Endothelial cell of umbilical vein (primary cell): ENCODE data around the gene CPA4. TPM values are rescaled to one million over a fixed set of nuclear protein-coding genes. Genes with fewer than 3 reads are reported as not detected.

Source experiments
- BruUV-seq: library from RNA; stranded (reverse); fragments of 400-500 nt; replicated peaks from 2 replicates; lab custom pipeline; 2021; lab: Mats Ljungman, UMichigan
- CTCF ChIA-PET: fragments of 300-600, 350-600 bp; sonication (Branson Sonifier 250); formaldehyde crosslinking; loops from one replicate; lab custom pipeline; 2021; ENCODE audit warnings: antibody characterized with exemption, inconsistent platforms; lab: Charles Lee
- POLR2A ChIA-PET: fragments of 300-600, 350-600 bp; sonication (Branson Sonifier 250); formaldehyde crosslinking; loops from one replicate; lab custom pipeline; 2021; ENCODE audit warnings: antibody characterized with exemption, inconsistent platforms; lab: Charles Lee
- DNase-seq: peaks from one replicate; pipeline ENCODE4 v3.0.0-alpha.2; 2011; ENCODE audit warnings: low read depth, low spot score
- FAIRE-seq: peaks from 2 replicates; lab custom pipeline; 2011; peaks lifted over from hg19 to GRCh38; lab: Jason Lieb, UNC
- H2AFZ ChIP-seq: 2 replicates; pipeline ENCODE4 v1.6.0; 2012; ENCODE audit warnings: low read depth, low read length, control low read depth, inconsistent platforms
- H3K27ac ChIP-seq: 2 replicates; pipeline ENCODE4 v1.5.1; 2011; ENCODE audit warnings: low read depth, mild to moderate bottlenecking, control low read depth, low read length, moderate library complexity; ENCODE audit not compliant: insufficient read depth
- H3K27me3 ChIP-seq, 2 experiments: 2 replicates each; pipeline versions ENCODE4 v1.6.0 to v1.6.1; 2011; ENCODE audit warnings: low read length in 2 of 2, mixed read lengths in 1 of 2; ENCODE audit not compliant: control insufficient read depth in 2 of 2, insufficient read depth in 2 of 2
- H3K36me3 ChIP-seq, 2 experiments: 2 replicates in 1 of 2; 3 replicates in 1 of 2; pipeline ENCODE4 v1.5.1; 2011; ENCODE audit warnings: low read length in 2 of 2, mild to moderate bottlenecking in 1 of 2, moderate library complexity in 1 of 2; ENCODE audit not compliant: control insufficient read depth in 2 of 2, insufficient read depth in 2 of 2; ENCODE audit errors: extremely low read depth in 1 of 2
- H3K4me1 ChIP-seq: 3 replicates; pipeline ENCODE4 v1.5.1; 2011; ENCODE audit warnings: mild to moderate bottlenecking, low read length; ENCODE audit not compliant: control insufficient read depth, insufficient read depth; ENCODE audit errors: extremely low read depth
- H3K4me2 ChIP-seq: 2 replicates; pipeline ENCODE4 v1.6.1; 2011; ENCODE audit warnings: low read length, control low read depth, mixed read lengths; ENCODE audit not compliant: insufficient read depth
- H3K4me3 ChIP-seq, 3 experiments: fragments of 200-600 bp in 1 of 3; sonication (generic), shearing (Covaris generic) in 1 of 3; replicated peaks in 1 of 3; 2 replicates each; pipeline ENCODE4 v1.5.1; 2011 to 2016; ENCODE audit warnings: control low read depth in 3 of 3, low read length in 3 of 3, mild to moderate bottlenecking in 2 of 3, inconsistent platforms in 1 of 3, low read depth in 1 of 3, moderate library complexity in 1 of 3; ENCODE audit not compliant: insufficient read depth in 1 of 3
- H3K79me2 ChIP-seq: 2 replicates; pipeline ENCODE4 v1.6.0; 2012; ENCODE audit warnings: low read length, inconsistent platforms; ENCODE audit not compliant: control insufficient read depth, insufficient read depth
- H3K9ac ChIP-seq: replicated peaks from 2 replicates; pipeline ENCODE3; 2011; ENCODE audit warnings: low read length, control low read depth; ENCODE audit not compliant: insufficient read depth; ENCODE audit errors: extremely low read depth
- H3K9me1 ChIP-seq: replicated peaks from 3 replicates; pipeline ENCODE4 v1.6.0; 2011; ENCODE audit warnings: mild to moderate bottlenecking, low read length; ENCODE audit not compliant: control insufficient read depth, insufficient read depth; ENCODE audit errors: extremely low read depth
- H3K9me3 ChIP-seq: replicated peaks from 2 replicates; pipeline ENCODE4 v1.5.1; 2012; ENCODE audit warnings: low read length, inconsistent platforms; ENCODE audit not compliant: control insufficient read depth, insufficient read depth
- H4K20me1 ChIP-seq: replicated peaks from 2 replicates; pipeline ENCODE3; 2011; ENCODE audit warnings: mild to moderate bottlenecking, low read length; ENCODE audit not compliant: control insufficient read depth, insufficient read depth; ENCODE audit errors: extremely low read depth
- EZH2 ChIP-seq: IDR thresholded peaks from 2 replicates; pipeline ENCODE4 v1.6.1; 2012; ENCODE audit warnings: borderline replicate concordance, low read depth, mild to moderate bottlenecking, moderate library complexity, low read length, inconsistent platforms; ENCODE audit not compliant: severe bottlenecking
- FOS ChIP-seq: IDR thresholded peaks from 2 replicates; pipeline ENCODE4 v1.6.1; 2011; ENCODE audit warnings: mild to moderate bottlenecking, low read length, moderate library complexity, borderline replicate concordance; ENCODE audit not compliant: insufficient read depth
- GATA2 ChIP-seq: IDR thresholded peaks from 2 replicates; pipeline ENCODE4 v1.7.0; 2011; ENCODE audit warnings: low read depth, mild to moderate bottlenecking, moderate library complexity, mixed read lengths, low read length; ENCODE audit not compliant: insufficient read length, insufficient read depth
- JUN ChIP-seq: IDR thresholded peaks from 2 replicates; pipeline ENCODE4 v1.6.1; 2011; ENCODE audit warnings: borderline replicate concordance, low read depth; ENCODE audit not compliant: insufficient read length, insufficient read depth
- POLR2AphosphoS5 ChIP-seq: IDR thresholded peaks from 2 replicates; pipeline ENCODE4 v1.6.1; 2012; ENCODE audit warnings: low read depth, mild to moderate bottlenecking, control low read depth, low read length, moderate library complexity; ENCODE audit not compliant: insufficient read depth
- dilution Hi-C: fragments of 300-500 bp; cut with MboI; formaldehyde crosslinking; loops from one replicate; pipeline ENCODE4 v1.15.0; 2019; ENCODE audit warnings: low sequenced_read_pairs; ENCODE audit not compliant: extremely low pct_ligation_motif_present
- intact Hi-C: fragments of 100-400 bp; cut with micrococcal nuclease; formaldehyde crosslinking; loops from one replicate; pipeline ENCODE4 v1.10.0; 2022
- polyA plus RNA-seq, 4 experiments: library from polyadenylated mRNA; depleted of rRNA in 3 of 4; stranded (reverse) in 3 of 4; unstranded in 1 of 4; fragments of >200 nt; gene quantifications; 2 replicates each; pipeline versions ENCODE4 v1.2.1 to v1.2.3, GENCODE V29; 2011 to 2012; ENCODE audit warnings: missing spikeins in 1 of 4
- total RNA-seq: library from RNA; stranded (reverse); gene quantifications from 2 replicates; pipeline ENCODE4 v1.2.3, GENCODE V29; 2021

Gene CPA4
- total and polyA plus RNA-seq, 2 donors (not counting 3 experiments of a cell fraction or from before 2014, with no cell fraction given): 0.36 TPM; not detected in 1

DNA sequence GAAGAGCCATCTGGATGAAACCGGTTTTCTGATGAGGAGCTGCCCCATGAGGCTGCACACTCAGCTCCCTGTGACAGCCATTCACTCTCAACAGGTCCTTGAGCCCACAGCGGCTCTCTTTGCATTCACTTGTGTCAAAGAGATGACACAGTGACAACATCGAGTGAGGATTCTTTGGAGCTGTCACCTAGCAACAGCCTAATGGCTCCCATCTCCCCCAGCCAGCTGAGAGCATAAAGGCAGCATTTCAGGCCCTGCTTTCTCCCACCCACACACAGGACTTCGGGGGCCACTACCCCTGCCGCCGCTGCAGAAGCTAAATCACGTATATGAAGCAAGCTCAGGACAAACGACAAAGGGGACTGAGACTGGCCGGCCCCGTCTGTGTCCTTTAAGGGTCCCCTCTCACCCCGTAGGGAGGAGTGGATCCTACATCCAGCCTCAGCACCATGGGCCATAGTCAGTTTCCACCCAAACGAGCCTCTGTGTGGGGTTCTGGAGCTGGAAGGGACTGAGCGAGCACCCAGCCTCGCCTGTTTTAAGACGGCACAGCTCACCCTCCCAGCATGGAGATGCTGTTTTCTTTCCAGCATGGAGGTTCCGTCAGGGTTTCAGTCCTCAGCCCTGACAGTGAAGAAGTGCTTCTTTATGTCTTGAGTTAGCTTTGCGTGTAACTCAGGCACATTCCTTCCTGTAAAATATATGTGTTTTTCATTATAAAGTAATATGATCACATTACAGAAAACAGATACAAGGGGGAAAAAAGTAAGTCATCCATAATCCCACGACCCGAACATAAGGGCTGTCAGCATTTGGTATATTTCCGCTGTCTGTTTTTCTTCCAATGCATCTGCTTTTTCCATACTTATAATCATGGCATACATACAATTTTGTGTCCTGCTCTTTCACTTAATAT is 4.9 kb downstream of the CPA4 start:
- no peaks in the 10 kb centered on the region for H3K9me3 ChIP-seq
- H2AFZ ChIP-seq: no peak overlapping the region
- no TSS peak for BruUV-seq
- no peak overlapping the region for H3K4me3 ChIP-seq
- H3K27ac ChIP-seq: no peak overlapping the region
- DNase-seq: no peak
- no peak for TF ChIP-seq EZH2
- no peak for TF ChIP-seq POLR2AphosphoS5
- no peak for TF ChIP-seq GATA2
- no peak for TF ChIP-seq FOS
- TF ChIP-seq JUN: no peak
- H3K27me3 ChIP-seq: no peaks in the 10 kb centered on the region
- H3K79me2 ChIP-seq: no peaks in the 10 kb centered on the region
- dilution Hi-C loops: no loop called here
- no peaks in the 10 kb centered on the region for H3K9me1 ChIP-seq
- no peak for FAIRE-seq
- intact Hi-C loops: no loop called here
- no peaks in the 10 kb centered on the region for H4K20me1 ChIP-seq
- no peak overlapping the region for H3K4me2 ChIP-seq
- ChIA-PET CTCF (interaction anchor here (0.8 to 1.0 kb wide), 2 partner anchors 16 to 30 kb away, joined by 3 to 4 read pairs; no protein-coding TSS in a partner anchor), POLR2A (no interaction called here)
- H3K4me1 ChIP-seq: no peaks in the 10 kb centered on the region
- H3K36me3 ChIP-seq: no peaks in the 10 kb centered on the region
- no peak overlapping the region for H3K9ac ChIP-seq
